AG20443 (cell line): ENCODE results near the gene FBXO42.

Experiments
- DNase-seq: peaks from one replicate; pipeline ENCODE4 v3.0.0; 2012; ENCODE audit warnings: low spot score, mixed read lengths

The FBXO42 gene

GRCh38 chr1:16205891-16206546 lies 146.3 kb downstream of the FBXO42 start:
- DNase-seq = no peak

- no peak for DNase-seq
Measured at GRCh38 chr1:16205334-16205671, 147.0 kb downstream of the FBXO42 start.

- no peak for DNase-seq
Measured at GRCh38 chr1:16204634-16205333, 147.5 kb downstream of the FBXO42 start.

- no peak for DNase-seq
Measured at GRCh38 chr1:16204216-16204615, 148.1 kb downstream of the FBXO42 start.

DNA sequence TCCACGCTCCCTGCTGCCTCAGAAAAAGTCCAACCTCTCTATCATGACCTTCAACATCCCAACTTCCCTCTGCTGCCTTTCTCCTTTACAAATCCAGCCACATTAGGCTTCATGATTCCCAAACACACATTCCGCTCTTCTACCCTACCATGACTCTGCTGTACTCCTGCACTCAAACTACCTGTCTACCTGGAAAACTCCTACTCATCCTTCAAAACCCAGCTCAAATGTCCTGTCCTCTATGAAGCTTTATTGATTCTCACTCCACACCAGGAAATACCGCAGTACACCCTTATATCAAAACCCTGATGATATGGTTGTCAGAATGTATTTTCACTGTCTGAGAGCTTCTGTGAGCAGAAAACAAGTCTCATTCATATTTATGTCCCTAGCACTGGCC lies 148.7 kb downstream of the FBXO42 start:
- DNase-seq = no peak

GRCh38 chr1:16202281-16203210 lies 149.7 kb downstream of the FBXO42 start:
- no peak for DNase-seq

DNA sequence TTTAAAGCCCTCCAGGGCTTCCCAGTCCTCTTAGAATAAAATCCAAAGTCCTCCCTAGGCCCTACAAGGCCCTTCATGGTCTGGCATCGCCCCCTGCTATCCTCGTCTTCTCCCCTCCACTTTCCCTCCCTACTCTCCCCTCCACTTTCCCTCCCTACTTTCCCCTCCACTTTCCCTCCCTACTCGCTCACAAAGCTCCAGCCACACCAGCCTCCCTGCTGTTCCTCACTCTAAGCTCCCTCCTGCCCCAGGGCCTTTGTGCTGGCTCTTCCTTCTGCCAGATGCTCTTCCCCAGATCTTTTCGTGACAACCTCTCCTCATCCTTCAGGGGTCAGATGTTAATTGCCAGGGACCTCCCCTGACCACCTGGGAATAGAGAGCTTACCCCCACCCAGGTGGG lies 152.6 kb downstream of the FBXO42 start:
- DNase-seq = no peak

GRCh38 chr1:16199157-16199501 lies 153.2 kb downstream of the FBXO42 start:
- DNase-seq = no peak

DNA sequence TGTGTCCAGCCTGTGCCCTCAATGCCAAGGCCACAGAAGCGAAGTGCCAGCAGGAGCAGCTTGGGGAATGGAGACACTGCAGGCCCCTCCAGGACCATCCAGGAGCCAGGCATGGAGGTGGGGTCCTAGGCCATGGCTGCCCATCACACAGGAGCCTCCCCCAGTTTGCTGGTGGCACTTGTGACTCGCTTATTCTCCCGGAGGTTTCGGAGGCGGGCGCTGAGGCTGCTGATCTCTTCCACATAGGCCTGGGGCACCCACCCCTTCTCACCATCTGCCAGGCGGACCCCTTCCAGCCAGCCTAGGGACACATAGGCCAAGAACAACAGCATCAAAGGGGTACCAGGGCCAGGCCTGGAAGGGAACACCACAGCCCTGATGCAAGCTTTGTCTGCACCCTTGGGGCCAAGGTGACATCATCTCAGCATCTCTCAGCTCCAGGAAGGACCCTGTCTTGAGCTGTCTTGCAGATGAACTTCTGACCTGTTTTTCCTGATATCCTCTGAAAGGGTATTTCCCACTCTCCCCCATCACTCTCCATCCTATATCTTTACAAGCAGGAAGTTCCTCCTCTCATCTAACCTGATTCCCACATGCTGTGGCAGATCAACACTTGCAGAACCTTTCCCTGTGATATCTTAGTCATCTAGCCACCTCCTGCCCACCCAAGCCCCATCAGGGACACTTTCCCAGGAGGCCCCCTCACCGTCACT lies 153.7 kb downstream of the FBXO42 start:
- DNase-seq = no peak

DNA sequence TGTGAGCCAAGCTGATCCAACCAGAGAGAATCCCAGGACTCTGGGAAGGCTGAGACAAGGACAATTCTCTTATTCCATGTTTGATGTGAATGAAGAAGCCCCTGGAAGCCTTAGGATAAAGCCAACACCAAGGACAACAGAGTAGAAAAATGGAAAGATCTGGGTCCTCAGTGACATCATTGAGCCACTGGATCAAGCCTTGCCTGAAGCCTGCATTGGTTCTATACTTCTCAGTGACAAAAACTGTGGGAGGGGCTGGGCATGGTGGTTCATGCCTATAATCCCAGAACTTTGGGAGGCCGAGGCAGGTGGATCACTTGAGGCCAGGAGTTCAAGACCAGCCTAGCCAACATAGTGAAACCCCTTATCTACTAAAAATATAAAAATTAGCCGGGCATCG lies 155.4 kb downstream of the FBXO42 start:
- DNase-seq = no peak
